NCI-H1048 (cell line): ENCODE measurements around the gene MITF.

Experiments
- DNase-seq: peaks from one replicate; lab custom pipeline; 2025; lab: John Stamatoyannopoulos, UW

MITF gene

DNA sequence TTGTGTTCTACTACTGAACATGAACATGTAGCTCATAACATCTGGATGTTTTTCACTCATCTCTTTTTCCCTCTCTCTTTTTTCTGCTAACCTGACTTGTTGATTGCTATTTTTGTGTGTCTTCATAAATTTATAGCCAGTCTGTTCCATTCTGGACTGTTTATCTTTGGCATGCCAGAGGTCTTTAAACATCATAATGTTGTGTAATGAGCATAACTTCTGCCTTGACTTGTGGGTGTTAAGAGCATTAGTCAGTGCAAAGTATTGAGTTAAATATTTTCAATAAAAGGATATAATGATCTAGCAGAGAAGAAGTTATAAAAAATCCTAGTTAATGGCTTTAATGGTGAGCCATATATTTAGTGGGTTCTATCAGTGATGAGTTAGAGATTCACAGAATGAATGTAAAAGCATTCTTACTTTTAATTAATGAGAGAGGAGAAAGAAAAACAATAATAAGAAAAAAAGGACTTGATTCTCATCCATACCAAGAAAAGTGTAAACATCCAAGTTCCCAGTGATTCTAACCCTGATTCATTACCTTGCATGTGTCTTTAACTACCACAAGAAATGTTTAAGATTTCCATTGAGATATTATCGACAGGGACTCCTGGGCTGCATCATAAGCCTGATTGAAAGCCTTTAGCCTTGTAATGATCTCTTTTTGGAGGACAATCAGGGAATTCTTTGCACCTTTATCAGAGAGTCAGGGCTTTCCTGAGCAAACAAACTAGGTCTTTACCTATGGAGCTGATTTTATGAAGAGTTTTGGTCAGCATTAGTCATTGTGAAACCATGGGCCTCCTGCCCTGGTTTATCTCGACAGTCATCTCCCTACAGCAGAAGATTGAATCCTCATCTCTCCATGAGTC lies 22.9 kb downstream of the MITF start:
- no peak for DNase-seq

DNA sequence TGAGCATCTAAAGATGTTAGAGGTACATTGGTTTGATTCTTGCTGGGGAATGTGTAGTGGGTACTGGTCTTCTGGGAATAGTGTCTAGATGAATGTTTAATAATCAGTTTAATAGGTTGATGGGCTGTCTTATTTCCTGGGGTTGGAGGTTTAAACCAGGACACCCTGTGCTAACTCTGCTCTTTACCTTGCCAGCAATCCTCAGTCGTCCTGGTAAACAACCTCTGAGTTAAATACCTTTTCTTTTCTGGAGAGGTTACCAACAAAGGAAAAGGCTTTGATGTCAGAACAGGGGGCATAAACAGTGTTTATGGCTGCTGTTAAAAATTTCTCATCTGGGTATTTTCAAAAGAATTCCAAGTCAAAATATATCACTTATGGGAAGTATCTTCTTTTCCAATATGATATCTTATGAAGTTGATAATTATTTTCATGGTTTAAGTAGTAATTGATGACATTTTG lies 23.5 kb downstream of the MITF start:
- DNase-seq: no peak

- no peak for DNase-seq
Observed at GRCh38 chr3:69763458-69763857, 24.2 kb downstream of the MITF start.

DNA sequence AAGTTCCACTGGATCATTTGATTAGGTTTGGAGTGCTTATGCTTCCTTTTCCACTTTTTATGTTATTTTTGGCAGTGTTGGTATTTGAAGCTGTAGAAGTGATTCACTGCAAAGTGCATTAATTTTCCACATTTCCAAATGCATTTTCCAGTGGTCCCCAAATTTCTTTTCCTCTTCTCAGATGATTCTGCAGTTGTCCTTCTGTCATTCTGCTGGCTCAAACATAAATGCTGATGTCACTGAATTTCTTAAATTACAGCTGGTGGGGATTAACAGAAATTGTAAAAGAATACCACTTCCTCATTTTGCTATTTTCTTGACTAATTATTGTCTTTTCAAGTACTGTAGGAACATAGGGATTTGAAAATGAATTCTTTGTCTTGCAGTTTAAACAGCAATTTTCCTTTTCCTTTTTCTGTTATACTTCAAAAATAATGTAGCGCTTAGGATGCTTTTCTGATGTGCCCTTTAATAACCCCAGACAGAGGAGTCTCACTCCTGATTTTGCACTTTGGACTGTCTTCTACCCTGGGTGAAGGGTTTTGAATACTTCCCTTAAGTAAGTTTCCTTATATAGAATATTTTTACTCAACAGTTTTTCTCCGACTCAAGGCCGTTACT lies 25.0 kb downstream of the MITF start:
- no peak for DNase-seq

DNA sequence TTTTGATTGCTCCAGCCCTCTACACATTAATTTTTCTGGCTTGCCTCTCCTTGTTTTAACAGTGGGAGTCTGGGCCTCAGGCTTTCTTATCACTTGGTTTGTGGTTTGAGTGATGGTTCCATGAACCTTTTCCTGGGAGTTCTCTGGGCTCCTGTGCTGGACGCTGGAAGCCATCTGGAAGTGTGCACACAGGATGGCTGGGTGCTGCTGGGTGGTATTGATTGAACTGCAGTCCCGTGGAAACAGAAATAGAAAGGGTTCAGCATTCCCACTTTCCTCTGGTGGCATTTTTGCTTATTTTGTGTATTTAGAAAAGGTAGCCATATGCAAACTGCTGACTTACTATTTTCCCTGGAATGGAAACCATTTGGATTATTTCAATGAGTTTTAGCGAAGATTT lies 25.6 kb downstream of the MITF start:
- DNase-seq: no peak

DNA sequence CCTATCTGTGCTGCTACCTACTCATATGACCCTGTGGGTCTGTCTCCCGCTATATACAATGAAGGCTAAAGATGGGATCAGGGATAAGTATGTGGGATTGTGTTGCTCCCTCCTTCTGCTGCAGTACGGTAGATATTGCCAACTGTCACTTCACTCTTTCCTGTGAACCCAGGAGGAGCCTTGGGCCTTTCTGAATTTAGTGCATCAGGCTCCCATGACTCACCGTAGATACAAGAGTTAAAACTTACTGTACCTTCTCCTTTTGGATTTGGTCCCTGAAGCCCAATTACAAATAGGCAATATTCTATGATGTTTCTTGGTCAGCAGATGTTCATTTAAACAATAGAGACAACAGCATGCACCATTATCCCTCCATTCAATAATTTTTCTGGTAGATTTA lies 27.4 kb downstream of the MITF start:
- no peak for DNase-seq

DNA sequence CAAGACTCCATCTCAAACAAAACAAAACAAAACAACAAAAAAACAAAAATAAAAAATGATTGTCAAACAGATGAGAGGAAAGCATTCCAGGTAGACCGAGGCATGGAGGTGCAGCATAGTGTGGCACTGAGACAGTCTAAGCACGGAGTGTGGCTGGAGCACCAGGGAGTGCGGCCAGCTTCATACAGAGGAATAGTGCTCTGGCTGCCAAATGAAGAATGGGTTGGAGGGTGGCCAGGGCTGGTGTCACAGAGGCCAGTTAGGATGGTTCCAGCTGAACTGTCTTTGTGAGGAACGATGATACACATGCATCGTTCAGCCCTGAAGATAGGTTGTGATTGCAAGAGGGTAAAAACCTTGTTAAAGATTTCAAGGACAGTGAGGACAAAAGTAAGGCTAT lies 28.3 kb downstream of the MITF start:
- no peak for DNase-seq

DNA sequence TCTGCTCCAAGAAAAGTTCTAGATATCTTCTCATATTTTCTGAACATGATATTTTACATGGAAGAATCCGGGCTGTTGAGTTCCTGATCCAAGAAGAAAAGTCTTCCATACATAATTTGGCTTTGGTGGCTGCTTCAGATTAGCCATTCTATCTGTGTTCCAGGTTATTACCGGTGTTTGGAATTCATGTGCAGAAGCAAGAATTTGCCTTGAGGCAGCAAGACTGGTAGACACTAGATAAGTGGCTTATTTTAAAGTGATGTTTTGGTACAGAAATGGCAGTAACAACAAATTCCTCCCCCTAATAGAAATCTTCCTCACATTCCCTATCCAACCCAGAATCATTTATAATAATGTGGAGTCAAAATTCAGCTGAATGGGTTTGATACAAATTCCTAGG lies 29.2 kb downstream of the MITF start:
- peak; percentile 18 for DNase-seq

DNA sequence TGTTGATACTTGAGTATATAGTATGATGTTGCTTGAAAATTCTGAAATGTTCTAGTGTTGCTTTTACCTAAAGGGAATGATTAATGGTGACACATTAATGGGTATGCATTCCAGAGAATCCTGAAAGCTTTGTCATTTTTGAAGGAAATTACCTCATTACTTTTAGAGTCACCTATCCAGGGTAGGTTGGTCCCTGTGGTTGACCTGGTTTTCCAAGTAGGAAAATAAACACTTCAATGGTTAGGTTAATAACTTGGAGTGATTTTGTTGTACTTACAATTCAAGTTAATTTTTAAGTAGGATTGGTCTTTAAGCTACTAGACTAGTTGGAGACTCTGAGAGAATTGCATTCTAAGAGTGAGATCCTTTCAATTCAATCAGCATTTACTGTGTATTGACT lies 31.0 kb downstream of the MITF start:
- DNase-seq: no peak

DNA sequence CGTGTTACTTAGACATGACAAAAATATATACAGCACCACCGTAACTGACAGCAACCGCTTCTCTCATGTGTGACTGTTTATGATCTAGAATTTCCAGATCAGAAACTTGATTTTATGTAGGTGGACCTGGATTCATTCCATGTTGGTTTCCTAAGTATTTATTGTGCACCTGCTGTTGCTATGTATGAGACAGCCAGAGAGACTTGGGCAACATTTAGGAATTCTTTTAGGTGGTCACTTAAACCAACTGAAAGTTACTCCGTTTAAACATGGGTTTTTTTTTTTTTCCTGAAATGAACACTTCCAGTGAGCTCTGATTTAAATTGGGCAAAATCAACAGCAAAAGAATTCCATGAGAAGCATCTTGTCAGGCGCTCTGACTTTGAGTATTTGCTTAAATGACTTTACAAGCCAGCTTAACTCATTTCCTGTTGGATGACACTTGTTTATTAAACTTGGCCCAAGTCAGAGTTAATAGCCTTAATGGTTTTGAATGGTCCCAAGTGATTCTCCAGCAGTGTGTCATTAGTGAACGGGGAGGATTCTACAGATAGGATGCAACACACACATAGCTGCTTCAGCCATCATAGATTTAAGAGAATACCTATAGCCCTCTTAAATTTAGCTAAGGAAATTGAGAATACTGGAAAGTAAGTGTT lies 31.8 kb downstream of the MITF start:
- DNase-seq: no peak

- no peak for DNase-seq
Observed at GRCh38 chr3:69772152-69772867, 33.0 kb downstream of the MITF start.

DNA sequence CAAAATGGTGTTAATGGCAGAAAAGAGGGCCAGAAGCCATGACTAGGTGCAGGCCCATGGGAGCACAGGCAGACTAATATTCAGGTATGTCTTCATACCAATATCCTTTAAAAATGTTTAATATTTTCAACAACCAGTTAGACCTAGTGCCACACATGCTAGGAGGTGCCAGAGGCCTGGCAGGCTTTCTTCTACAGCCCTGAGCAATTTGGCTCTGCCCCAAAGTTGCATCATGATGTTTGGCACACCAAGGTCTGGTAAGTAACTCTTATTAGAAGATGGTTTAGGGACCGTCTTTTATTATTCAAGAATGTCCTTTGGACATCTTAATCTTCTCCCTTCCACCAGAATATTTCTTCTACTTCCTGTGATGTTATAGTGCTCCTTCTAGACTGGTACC lies 34.8 kb downstream of the MITF start:
- no peak for DNase-seq

DNA sequence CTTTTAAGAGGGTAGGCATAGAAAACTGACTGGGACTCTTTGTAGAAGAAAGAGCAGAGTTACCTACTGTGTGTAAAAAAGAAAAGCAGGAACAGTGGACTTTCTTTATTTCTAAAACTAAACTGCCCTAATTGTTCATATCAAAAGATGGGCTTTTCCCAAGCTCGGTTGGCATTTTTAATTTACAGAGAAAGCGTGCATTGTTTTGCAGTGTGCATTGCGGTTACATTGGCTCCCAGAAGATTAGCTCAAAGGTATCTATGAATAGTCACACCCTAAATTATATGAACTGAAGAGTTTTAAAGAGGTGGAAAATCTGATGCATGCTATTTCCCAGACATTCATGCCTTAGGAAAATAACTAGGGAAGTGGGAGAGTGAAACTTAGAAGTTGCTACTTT lies 36.5 kb downstream of the MITF start:
- DNase-seq: no peak

DNA sequence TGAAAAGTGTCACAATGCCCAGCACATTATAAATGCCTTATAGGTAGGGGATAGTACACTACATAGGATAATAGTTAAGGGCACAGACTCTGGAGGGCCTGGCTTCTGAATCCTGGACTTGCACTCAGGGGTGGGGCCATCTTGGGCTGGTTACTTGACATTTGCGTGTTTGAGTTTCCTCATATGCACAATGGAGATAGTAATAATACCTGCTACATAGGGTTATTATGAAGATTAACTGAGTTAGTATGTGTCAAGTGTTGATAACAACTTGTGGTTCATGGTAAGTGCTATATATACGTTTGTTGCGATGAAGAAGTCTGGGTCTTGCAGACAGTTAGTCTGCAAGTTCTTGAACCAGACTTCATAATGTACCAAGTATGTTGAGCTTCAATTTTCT lies 37.0 kb downstream of the MITF start:
- DNase-seq: no peak

GRCh38 chr3:69776920-69777581 lies 37.8 kb downstream of the MITF start:
- no peak for DNase-seq

- no peak for DNase-seq
Observed at GRCh38 chr3:69777582-69777967, 38.3 kb downstream of the MITF start.

GRCh38 chr3:69781593-69781992 lies 42.3 kb downstream of the MITF start:
- DNase-seq: no peak

DNA sequence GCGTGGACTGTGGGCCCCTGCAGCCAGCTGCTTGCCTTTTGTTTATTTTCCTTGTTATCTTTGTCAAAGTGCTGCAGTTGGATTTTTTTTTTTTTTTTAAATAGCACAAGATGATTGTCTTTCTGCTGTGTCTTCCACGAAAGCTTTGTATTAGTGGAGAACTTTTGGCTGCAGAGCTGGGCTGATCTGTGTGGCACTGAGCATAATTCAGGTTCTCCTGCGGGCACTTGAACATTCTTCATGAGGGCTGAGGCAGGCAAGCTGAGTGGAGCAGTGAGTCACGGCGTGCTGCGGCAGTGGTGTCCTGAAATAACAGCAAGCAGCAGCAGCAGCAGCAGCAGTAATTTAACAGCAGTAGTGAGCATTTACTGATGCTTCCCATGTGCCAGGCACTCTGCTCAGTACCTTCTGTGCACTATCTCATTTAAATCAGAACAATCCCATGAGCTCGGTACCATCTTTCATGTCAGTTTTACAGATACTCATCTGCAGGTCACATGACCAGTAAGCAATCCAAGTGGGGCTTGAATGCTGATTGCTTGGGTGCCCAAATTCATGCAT lies 45.8 kb downstream of the MITF start:
- DNase-seq: no peak

- DNase-seq: no peak
Observed at GRCh38 chr3:69785769-69786320, 46.6 kb downstream of the MITF start.

- DNase-seq: no peak
Observed at GRCh38 chr3:69786854-69787253, 47.6 kb downstream of the MITF start.

GRCh38 chr3:69787436-69788168 lies 48.3 kb downstream of the MITF start:
- DNase-seq: no peak
